Measurements from ENCODE around the gene MPC1L.

DNA sequence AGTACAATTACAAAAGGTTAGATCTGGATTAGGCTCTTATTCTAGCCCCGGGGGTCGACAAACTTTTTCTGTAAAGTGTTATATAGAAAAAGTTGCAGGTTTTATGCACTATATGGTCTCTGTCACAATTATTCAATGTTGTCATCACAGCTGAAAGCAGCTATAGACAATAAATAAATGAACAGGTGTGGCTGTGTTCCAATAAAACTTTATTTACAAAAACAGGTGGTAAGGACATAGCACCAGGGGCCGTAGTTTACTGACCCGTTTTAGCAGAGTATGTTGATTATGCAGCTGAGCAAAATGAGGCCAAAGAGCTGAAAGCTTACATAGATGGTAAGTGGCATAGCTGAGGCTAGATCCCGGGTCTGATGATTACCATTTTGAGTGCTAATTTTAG lies 37.2 kb downstream of the MPC1L start:
- TF ChIP-seq ZNF507 (tag; conservative IDR thresholded peaks at IDR 0.05): no peak
- TF ChIP-seq, protein P1, sequence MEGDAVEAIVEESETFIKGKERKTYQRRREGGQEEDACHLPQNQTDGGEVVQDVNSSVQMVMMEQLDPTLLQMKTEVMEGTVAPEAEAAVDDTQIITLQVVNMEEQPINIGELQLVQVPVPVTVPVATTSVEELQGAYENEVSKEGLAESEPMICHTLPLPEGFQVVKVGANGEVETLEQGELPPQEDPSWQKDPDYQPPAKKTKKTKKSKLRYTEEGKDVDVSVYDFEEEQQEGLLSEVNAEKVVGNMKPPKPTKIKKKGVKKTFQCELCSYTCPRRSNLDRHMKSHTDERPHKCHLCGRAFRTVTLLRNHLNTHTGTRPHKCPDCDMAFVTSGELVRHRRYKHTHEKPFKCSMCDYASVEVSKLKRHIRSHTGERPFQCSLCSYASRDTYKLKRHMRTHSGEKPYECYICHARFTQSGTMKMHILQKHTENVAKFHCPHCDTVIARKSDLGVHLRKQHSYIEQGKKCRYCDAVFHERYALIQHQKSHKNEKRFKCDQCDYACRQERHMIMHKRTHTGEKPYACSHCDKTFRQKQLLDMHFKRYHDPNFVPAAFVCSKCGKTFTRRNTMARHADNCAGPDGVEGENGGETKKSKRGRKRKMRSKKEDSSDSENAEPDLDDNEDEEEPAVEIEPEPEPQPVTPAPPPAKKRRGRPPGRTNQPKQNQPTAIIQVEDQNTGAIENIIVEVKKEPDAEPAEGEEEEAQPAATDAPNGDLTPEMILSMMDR (IDR thresholded peaks at IDR 0.05 in 2 of 3, conservative IDR thresholded peaks at IDR 0.05 in 1 of 3; ENCODE audit: insufficient read depth in 2 of 3, low read depth in 1 of 3, low read length in 3 of 3): no peak
- no peak for TF ChIP-seq POLR2AphosphoS5 (IDR thresholded peaks at IDR 0.05; ENCODE audit: control insufficient read depth, insufficient read depth, low read depth, low read length)
- no peak for TF ChIP-seq FOXK2 (conservative IDR thresholded peaks at IDR 0.05 in 1 of 2, IDR thresholded peaks at IDR 0.05 in 1 of 2; ENCODE audit: low read depth in 2 of 2)
- no peak for TF ChIP-seq FOSL1 (tag; conservative IDR thresholded peaks at IDR 0.05)
- TF ChIP-seq JUND (IDR thresholded peaks at IDR 0.05; ENCODE audit: borderline replicate concordance, low read depth, low read length): no peak
- TF ChIP-seq JUND (tag; IDR thresholded peaks at IDR 0.05; ENCODE audit: borderline replicate concordance, low read depth, low read length): no peak
- TF ChIP-seq EP300 (IDR thresholded peaks at IDR 0.05; ENCODE audit: low read length): no peak
- TF ChIP-seq MYNN (IDR thresholded peaks at IDR 0.05): no peak
- no peak for TF ChIP-seq MYNN (CRISPR knock-in tag; IDR thresholded peaks at IDR 0.05)
